Measurements from ENCODE around the gene DYDC2.

DYDC2 gene, protein sequence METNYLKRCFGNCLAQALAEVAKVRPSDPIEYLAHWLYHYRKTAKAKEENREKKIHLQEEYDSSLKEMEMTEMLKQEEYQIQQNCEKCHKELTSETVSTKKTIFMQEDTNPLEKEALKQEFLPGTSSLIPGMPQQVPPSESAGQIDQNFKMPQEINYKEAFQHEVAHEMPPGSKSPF

GRCh38 chr10:80356563-80356988 is at the start of gene DYDC2, which contains the start of gene DYDC1:
Gene DYDC2, plus strand, starts transcription at chr10:80356781. Its CDS starts 5,663 bp downstream, at chr10:80362444.
Gene DYDC1, minus strand, starts transcription at chr10:80356755. Its CDS starts 4,154 bp downstream, at chr10:80352601.
- peak; percentile 60 for DNase-seq

- no peak for DNase-seq
Observed at GRCh38 chr10:80313523-80313922, 43.1 kb upstream of the DYDC2 start.

- DNase-seq = no peak
Observed at GRCh38 chr10:80315391-80315790, 41.2 kb upstream of the DYDC2 start.

DNA sequence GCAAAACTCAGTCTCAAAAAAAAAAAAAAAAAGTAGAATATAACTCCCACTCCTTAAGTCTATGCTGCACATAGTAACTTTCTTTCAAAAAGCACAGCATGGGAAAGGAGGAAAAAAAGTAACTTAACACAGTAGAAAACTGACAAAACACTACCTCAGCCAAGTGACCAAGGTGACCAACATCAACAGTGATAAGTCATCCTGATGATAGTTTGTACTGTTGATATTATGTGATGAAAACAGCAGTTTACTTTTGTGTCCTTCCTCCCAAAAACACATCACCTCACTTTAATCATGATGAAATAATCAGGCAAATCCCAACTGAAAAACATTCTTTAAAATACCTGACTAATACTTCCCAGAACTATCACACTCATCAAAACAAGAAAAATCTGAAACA is 37.8 kb upstream of the DYDC2 start:
- no peak for DNase-seq

DNA sequence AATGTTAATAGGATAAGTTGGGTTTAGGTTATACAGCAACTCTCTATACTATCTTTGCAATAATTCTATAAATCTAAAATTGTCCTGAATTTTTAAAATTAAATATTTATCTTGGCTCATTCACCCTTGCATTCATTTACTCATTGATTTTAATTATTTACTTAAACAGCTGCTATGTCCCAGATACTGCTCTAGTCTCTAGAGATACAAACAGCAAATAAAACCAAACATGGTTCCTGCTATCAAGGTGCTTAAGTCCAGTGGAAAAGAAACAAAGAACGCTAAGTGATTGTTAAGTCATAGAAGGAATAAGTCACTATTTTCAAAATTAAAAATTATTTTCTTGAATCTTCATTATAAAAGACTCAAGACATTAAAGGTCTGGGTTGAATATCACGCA is 37.3 kb upstream of the DYDC2 start:
- no peak for DNase-seq

- DNase-seq = no peak
Observed at GRCh38 chr10:80319725-80320290, 36.8 kb upstream of the DYDC2 start.

DNA sequence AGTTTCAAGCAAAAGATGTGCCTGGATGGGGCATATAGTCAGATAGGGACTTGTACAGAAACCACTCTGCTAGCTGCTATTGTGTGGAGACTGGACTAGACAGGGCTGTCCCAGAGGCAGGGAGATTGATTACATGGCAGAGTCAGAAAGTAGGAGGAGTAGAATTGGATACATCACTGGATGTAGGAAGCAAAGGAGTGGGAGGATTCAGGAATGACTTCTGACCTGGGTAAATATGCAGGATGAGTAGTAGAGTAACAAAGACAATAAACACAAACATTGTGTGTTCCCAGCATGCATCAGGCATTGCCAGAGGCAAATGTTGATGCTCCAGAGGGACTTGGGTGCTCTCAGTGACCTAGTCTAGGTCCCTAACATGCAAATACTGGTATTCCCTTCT is 36.2 kb upstream of the DYDC2 start:
- no peak for DNase-seq

DNA sequence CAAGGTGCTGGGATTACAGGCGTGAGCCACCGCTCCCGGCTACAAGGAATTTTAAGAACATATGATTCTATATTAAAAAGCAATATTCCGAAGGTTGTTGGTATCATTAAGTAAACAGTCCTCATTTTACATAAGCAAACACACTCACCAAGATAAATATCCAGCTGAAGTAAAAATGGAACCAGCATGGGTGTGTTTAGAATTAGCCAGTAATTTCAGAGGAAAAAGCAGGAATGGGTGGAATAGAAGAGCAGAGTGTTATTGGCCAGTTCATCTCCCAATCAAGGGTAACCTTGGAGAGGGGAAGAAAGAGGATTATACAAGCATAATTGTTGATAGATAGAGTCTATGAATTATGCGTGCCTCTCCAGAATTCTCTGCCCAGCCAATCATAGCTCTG is 35.4 kb upstream of the DYDC2 start:
- DNase-seq = no peak

DNA sequence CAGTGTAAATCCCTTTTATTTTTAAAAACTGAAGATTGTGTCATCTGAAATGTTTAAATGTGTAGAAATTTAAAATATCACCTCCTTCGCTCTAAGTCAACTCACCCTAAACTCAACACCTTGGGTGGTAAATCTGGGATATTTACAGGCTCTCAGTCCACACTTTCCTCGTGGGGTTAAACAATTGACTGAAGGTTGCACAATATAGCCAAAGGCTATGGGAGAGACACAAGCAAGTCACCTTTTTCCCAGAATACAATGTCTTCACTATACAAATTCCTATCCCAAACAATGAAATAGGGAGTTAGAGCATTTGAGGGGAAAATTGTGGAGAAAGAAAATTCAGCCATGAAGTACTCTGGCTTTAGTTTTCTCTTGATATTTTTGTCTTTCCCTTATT is 34.4 kb upstream of the DYDC2 start:
- no peak for DNase-seq

DNA sequence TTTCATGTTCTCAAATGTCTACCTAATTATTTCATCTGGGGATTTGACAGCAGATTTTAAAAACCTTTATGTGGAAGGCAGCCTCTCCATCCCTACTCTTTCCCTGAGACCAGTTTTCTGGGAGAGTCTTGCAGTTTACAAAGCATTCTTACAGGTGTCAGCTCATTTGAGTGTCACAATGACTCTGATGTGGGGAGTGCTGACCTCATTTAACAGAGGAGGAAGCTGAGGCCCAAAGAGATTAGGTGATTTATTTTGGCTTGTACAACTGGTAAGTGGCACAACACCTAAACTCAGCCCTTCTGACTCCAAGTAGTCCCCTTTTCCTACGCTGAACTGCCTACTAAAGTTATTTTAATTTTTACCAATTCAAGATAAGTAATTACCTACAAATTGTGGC is 33.9 kb upstream of the DYDC2 start:
- no peak for DNase-seq

GRCh38 chr10:80323311-80323710 is 33.3 kb upstream of the DYDC2 start:
- DNase-seq = no peak

- DNase-seq = no peak
Observed at GRCh38 chr10:80324086-80324485, 32.5 kb upstream of the DYDC2 start.

GRCh38 chr10:80324891-80325364 is 31.7 kb upstream of the DYDC2 start:
- no peak for DNase-seq

DNA sequence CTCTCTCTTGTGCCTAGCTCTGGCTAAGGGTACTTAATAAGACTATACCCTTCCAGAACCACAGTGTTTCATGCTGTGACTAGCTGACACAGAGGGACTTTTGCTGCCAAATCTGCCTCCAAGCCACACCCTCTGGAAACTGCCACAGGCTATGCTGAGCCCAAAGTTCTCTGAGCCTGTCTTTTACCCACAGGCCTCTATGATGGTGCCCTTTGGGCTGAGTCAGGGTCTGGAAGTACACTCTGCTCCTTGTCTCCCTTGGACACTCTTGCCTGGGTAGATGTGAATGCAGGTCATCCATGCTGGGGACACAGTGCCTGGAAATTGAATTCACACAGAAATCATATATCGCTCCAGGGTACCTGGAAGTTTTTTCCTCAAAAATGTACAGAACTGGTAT is 22.6 kb upstream of the DYDC2 start:
- no peak for DNase-seq

- no peak for DNase-seq
Observed at GRCh38 chr10:80344276-80344675, 12.3 kb upstream of the DYDC2 start.

- no peak for DNase-seq
Observed at GRCh38 chr10:80344912-80345311, 11.7 kb upstream of the DYDC2 start.

DNA sequence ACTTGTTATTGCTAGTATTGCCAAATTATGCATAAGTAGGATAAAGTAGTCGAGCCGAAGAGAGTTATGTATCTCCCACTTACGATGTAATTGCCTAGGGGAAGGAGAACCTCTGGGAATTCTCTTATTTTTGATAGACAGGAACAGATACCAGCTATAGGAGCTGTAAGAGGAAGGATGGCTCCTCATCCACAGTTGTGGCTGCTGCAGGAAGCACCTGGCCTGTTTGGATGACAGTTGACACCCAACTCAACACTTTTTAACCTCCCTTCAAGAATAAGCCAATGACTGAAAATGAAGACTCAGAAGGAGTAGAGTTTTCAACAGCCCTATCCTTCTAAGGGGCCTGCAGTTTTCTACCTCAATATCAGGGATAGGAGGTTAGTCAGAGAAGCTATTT is 6.3 kb upstream of the DYDC2 start:
- DNase-seq = no peak

DNA sequence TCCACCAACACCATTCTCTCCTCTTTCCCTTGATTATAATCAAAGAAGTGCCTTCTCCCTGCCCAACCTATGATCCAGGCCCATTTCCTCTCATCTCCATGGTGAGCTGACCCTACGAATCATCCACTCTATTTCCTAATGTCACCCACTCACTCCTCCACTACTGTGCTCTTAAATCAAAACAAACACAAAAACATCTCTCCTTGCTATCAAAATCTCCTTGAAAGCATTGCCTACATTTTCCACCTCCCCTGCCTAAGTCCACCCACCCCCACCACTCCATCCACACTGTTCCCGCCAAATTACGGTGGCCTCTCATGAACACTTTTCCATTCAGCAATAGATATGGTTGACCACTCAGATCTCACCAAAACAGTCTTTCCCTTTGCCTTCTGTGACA is 5.4 kb upstream of the DYDC2 start:
- no peak for DNase-seq

GRCh38 chr10:80356989-80357850 is 639 bp downstream of the DYDC2 start:
- DNase-seq = no peak

GRCh38 chr10:80357851-80358125 is 1.2 kb downstream of the DYDC2 start:
- DNase-seq = no peak

GRCh38 chr10:80358925-80359324 is 2.3 kb downstream of the DYDC2 start:
- peak; percentile 6 for DNase-seq

- no peak for DNase-seq
Observed at GRCh38 chr10:80359644-80360043, 3.1 kb downstream of the DYDC2 start.

- no peak for DNase-seq
Observed at GRCh38 chr10:80365510-80365909, 8.9 kb downstream of the DYDC2 start.

- DNase-seq = no peak
Observed at GRCh38 chr10:80371467-80371866, 14.9 kb downstream of the DYDC2 start.

All from activated CD4-positive, alpha-beta T cell treated with anti-CD3 and anti-CD28 coated beads, Interleukin-2, amount 50 U/mL, for 16 hours (primary cell).